ENCODE data around the gene SIRT3. TPM values are rescaled to one million over a fixed set of nuclear protein-coding genes. Genes with fewer than 3 reads are reported as not detected.

SIRT3 gene
- total and polyA plus RNA-seq, 2 of the 13 experiments (the other 11 are each of a cell fraction or from before 2014, with no cell fraction given) = 15.1 to 18.2 TPM

GRCh38 chr11:280706-281485 lies 44.8 kb upstream of the SIRT3 start:
- ChIA-PET POLR2A (no interaction called here), CTCF (ENCODE audit: low intra/inter-chr PET ratio, low total read pairs) (no interaction called here)
- FAIRE-seq (no peak), DNase-seq (ENCODE audit: low spot score) (no peak), ATAC-seq (no peak)
- in situ Hi-C loops (cut with HindIII; ENCODE audit: extremely low pct_ligation_motif_present, low pct_unique_long_range_greater_than_20kb) (no loop called here), intact Hi-C loops (cut with micrococcal nuclease; ENCODE audit: unreplicated experiment) (no loop called here)
- Histone ChIP-seq H3K9me3 (ENCODE audit: low read length) (no peaks in the 10 kb centered on the region), H3K4me1 (ENCODE audit: insufficient read depth, low read length) (peaks cover 20% of the 10 kb centered on the region), H3K9ac (ENCODE audit: insufficient read depth, low read depth, low read length) (no peak overlapping the region), H3K27ac (ENCODE audit: extremely low read length, insufficient read depth, low read length) (no peak overlapping the region), H3K79me2 (ENCODE audit: insufficient read depth, low read length) (no peaks in the 10 kb centered on the region), H3K4me3 (replicated peaks in 1 of 3; ENCODE audit: insufficient read depth in 1 of 3, low read depth in 2 of 3, low read length in 3 of 3) (no peak overlapping the region), H3K36me3 (replicated peaks in 1 of 2; ENCODE audit: control insufficient read depth in 1 of 2, insufficient read depth in 2 of 2, low read length in 2 of 2) (no peaks in the 10 kb centered on the region), H3K4me2 (ENCODE audit: low read depth, low read length) (0 out of 2 replicates have a peak overlapping the region, but pooled peaks have one; percentile 55), H3K27me3 (ENCODE audit: control insufficient read depth in 1 of 2, insufficient read depth in 2 of 2, low read length in 2 of 2) (peaks cover 7 to 76% of the 10 kb centered on the region in 2 experiments), H4K20me1 (ENCODE audit: insufficient read depth, low read length) (no peaks in the 10 kb centered on the region), H2AFZ (ENCODE audit: low read length) (no peak overlapping the region)
- 84% methylated on average over 45 of the region's 79 CpGs for WGBS (ENCODE audit: low lambda C conversion rate)
- BruUV-seq (replicated peaks) = no TSS peak
- TF ChIP-seq MIXL1 (CRISPR knock-in tag; IDR thresholded peaks at IDR 0.05) (no peak), NFE2L2 (IDR thresholded peaks at IDR 0.05; ENCODE audit: low read length) (no peak), ZNF263 (CRISPR knock-in tag; IDR thresholded peaks at IDR 0.05) (no peak), ZNF225 (CRISPR knock-in tag; IDR thresholded peaks at IDR 0.05) (no peak), MZF1 (CRISPR knock-in tag; IDR thresholded peaks at IDR 0.05; ENCODE audit: borderline replicate concordance) (no peak), ZSCAN9 (CRISPR knock-in tag; IDR thresholded peaks at IDR 0.05; ENCODE audit: borderline replicate concordance) (no peak), MXD4 (CRISPR knock-in tag; IDR thresholded peaks at IDR 0.05) (no peak)

GRCh38 chr11:279966-280705 lies 44.0 kb upstream of the SIRT3 start:
- BruUV-seq (replicated peaks) = no TSS peak
- in situ Hi-C loops (cut with HindIII; ENCODE audit: extremely low pct_ligation_motif_present, low pct_unique_long_range_greater_than_20kb) = no loop called here
- H3K27me3 ChIP-seq (ENCODE audit: control insufficient read depth in 1 of 2, insufficient read depth in 2 of 2, low read length in 2 of 2) = peaks cover 7 to 68% of the 10 kb centered on the region in 2 experiments
- ATAC-seq (peak; percentile 35), DNase-seq (ENCODE audit: low spot score) (no peak), FAIRE-seq (no peak)
- H3K9ac ChIP-seq (ENCODE audit: insufficient read depth, low read depth, low read length) = no peak overlapping the region
- no peaks in the 10 kb centered on the region for H3K36me3 ChIP-seq (replicated peaks in 1 of 2; ENCODE audit: control insufficient read depth in 1 of 2, insufficient read depth in 2 of 2, low read length in 2 of 2)
- intact Hi-C loops (cut with micrococcal nuclease; ENCODE audit: unreplicated experiment) = no loop called here
- H3K4me3 ChIP-seq (replicated peaks in 1 of 3; ENCODE audit: insufficient read depth in 1 of 3, low read depth in 2 of 3, low read length in 3 of 3) = peak overlapping the region in 2 of 3 experiments; percentile 19 to 48; a peak in 2 of 6 replicates
- H3K27ac ChIP-seq (ENCODE audit: extremely low read length, insufficient read depth, low read length) = no peak overlapping the region
- ChIA-PET CTCF (ENCODE audit: low intra/inter-chr PET ratio, low total read pairs) (no interaction called here), POLR2A (no interaction called here)
- H4K20me1 ChIP-seq (ENCODE audit: insufficient read depth, low read length) = no peaks in the 10 kb centered on the region
- H3K79me2 ChIP-seq (ENCODE audit: insufficient read depth, low read length) = no peaks in the 10 kb centered on the region
- no peaks in the 10 kb centered on the region for H3K9me3 ChIP-seq (ENCODE audit: low read length)
- no peak overlapping the region for H2AFZ ChIP-seq (ENCODE audit: low read length)
- H3K4me2 ChIP-seq (ENCODE audit: low read depth, low read length) = peak overlapping the region; percentile 55
- 10% methylated on average over 6 of the region's 85 CpGs for WGBS (ENCODE audit: low lambda C conversion rate)
- H3K4me1 ChIP-seq (ENCODE audit: insufficient read depth, low read length) = peaks cover 16% of the 10 kb centered on the region
- TF ChIP-seq CSRNP1 (CRISPR knock-in tag; IDR thresholded peaks at IDR 0.05) (no peak), SNAPC4 (CRISPR knock-in tag; IDR thresholded peaks at IDR 0.05) (no peak)
